Left colon (tissue), 2 donors: ENCODE measurements around the gene NKAIN2. TPM values are rescaled to one million over a fixed set of nuclear protein-coding genes. Genes with fewer than 3 reads are reported as not detected.

ENCODE experiments used
- ATAC-seq: fragments of 200-7000 bp; cut with Tn5 transposase; one replicate; pipeline ENCODE4 v1.9.1; 2020; ENCODE audit warnings: mild to moderate bottlenecking, moderate library complexity
- DNase-seq, 2 donors: peaks; one replicate each; pipeline ENCODE4 v3.0.0-alpha.2; 2020
- intact Hi-C, 2 donors: fragments of 100-400 bp; cut with DNase I in 1 of 2; cut with micrococcal nuclease in 1 of 2; formaldehyde crosslinking; loops; one replicate each; pipeline versions ENCODE4 v1.11.2 to v1.14.0; 2022; cut with DNase I, micrococcal nuclease
- total RNA-seq, 2 donors: library from RNA; stranded (reverse); fragmentation: NEBNext Ultra II Directional; extraction: Animal tissue kit (Norgen Biotek cat#: 25700); gene quantifications; one replicate each; pipeline ENCODE4 v1.2.1, GENCODE V29; 2021
- donor health status: DM: no; HTN: no; CAD: no.
- donor health status: DM: yes; HTN: yes; CAD: no.

The NKAIN2 gene
- total RNA-seq, 2 donors from 2014 or later, result 0.12 to 0.14 TPM

- no peak for ATAC-seq
- intact Hi-C loops, result no loop called here
- no peak for DNase-seq
Measured at GRCh38 chr6:124775121-124775520, 971.5 kb downstream of the NKAIN2 start.

- ATAC-seq, result no peak
- intact Hi-C loops, result no loop called here
Measured at GRCh38 chr6:124777863-124778262, 974.2 kb downstream of the NKAIN2 start.

GRCh38 chr6:124780623-124781022, 977.0 kb downstream of the NKAIN2 start:
- ATAC-seq, result no peak

More at GRCh38 chr6:124777863-124778262, 974.2 kb downstream of the NKAIN2 start:
- no peak for DNase-seq

GRCh38 chr6:124783344-124783743, 979.7 kb downstream of the NKAIN2 start:
- intact Hi-C loops, result no loop called here
- DNase-seq, result no peak
- no peak for ATAC-seq

More at GRCh38 chr6:124780623-124781022, 977.0 kb downstream of the NKAIN2 start:
- intact Hi-C loops, result no loop called here
- no peak for DNase-seq

DNA sequence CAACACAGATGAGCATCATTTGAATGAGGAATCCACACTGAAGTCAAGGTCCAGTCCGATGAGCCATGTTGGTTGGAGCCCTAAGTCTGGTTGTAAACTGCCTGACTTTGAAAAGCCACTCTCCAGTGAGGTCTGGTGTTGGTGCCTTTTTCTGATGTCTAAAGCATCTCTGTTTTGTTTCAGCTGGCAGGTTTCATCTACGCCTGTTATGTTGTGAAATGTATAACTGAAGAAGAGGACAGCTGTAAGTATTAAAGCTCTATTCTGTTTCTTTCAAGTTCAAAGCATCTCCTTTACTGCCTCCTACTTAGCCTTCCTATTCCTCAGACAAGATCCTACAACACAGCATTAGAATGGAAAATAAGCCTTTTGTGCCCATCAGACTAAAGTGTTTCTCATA, 987.5 kb downstream of the NKAIN2 start:
- intact Hi-C loops, result no loop called here
- ATAC-seq (no peak), DNase-seq (no peak)

DNA sequence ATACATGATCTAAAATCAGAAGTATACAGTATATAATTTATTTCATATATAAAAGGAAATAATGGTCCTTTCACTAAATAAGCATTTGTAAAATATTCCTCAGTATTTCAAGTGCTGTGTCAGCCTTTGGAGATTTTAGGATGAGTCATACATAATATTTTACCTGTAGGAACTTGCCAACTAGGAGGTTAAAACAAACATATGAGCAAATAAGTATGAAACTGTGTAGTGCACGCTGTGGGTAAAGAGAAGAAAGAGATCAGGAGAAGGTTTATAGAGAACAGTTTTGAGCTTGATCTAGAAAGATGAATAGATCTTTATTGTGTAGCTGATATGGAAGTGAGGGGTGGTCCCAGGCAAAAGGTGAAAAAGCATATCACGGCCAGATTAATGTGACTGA, 988.7 kb downstream of the NKAIN2 start:
- DNase-seq, result no peak
- ATAC-seq, result no peak
- intact Hi-C loops, result no loop called here

- DNase-seq, result no peak
- ATAC-seq, result no peak
Measured at GRCh38 chr6:124793398-124793797, 989.7 kb downstream of the NKAIN2 start.

GRCh38 chr6:124795643-124796463, 992.2 kb downstream of the NKAIN2 start:
- intact Hi-C loops, result no loop called here
- no peak for ATAC-seq
- DNase-seq, result no peak

More at GRCh38 chr6:124793398-124793797, 989.7 kb downstream of the NKAIN2 start:
- intact Hi-C loops, result no loop called here

- ATAC-seq, result no peak
- intact Hi-C loops, result no loop called here
- DNase-seq, result no peak
Measured at GRCh38 chr6:124796464-124796970, 992.9 kb downstream of the NKAIN2 start.

- ATAC-seq (no peak), DNase-seq (no peak)
- intact Hi-C loops, result no loop called here
Measured at GRCh38 chr6:124797224-124797623, 993.6 kb downstream of the NKAIN2 start.

GRCh38 chr6:124798942-124799496, 995.4 kb downstream of the NKAIN2 start:
- intact Hi-C loops, result no loop called here
- no peak for ATAC-seq
- DNase-seq, result no peak

GRCh38 chr6:124799638-124800037, 996.0 kb downstream of the NKAIN2 start:
- no peak for DNase-seq
- no peak for ATAC-seq
- intact Hi-C loops, result no loop called here

DNA sequence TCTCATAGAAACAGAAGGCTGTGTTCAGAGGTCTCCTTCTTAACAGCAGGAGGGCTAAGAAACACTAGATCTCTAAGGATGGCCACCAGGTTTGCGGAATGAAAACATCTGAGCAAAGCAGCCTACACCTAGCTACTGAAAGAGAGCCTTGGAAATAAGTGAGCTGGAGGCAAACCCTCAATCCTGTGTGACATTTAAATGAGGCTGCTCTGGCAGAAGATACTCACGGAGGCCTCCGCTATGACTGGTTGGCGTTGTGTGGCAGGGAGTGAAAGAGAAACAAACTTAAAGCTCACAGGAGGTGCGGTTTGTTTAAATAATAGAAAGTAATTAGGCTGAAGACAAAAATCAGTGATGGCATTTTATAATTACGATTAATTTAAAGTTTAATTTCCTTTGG, 996.6 kb downstream of the NKAIN2 start:
- ATAC-seq, result no peak
- intact Hi-C loops, result no loop called here

DNA sequence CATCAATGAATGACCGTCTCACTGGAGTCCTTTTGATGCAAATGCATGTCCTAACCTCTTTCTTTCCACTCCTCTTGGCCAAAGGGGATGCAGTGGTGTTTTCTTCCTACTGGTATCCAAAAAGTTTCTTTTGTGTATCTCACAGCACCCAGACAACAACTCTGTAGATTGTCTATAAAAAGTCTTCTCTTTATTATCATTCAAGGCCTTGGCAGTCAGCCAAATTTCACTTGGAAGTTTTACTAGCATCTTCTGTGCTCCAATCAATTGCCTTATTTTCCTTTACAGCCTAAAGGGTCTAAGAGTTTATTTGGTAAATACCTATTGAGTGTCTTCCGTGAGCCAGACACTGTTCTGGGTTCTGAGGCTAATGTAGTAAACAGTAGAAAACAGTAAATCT, 1008.4 kb downstream of the NKAIN2 start:
- intact Hi-C loops, result no loop called here
- DNase-seq (no peak), ATAC-seq (no peak)

More for the DNA sequence above, 996.6 kb downstream of the NKAIN2 start:
- DNase-seq, result no peak

DNA sequence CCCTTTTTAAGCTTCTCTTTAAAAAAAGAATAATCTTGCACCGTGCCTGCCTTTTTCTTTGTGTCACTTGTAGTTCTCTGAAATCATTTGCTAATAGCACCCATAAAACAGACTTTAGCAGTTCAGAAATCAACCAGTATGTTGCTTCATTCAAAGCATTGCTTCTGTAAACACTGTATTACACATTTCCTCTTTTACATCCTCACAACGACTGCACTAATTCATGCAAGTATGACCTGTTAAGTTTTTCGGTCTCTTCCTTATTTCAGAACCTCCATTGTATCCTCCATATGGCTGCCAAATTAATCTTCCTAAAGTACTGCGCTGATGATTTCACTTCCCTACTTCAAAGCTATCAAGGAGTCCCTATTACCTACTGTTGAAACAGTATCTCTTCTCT, 1015.7 kb downstream of the NKAIN2 start:
- ATAC-seq (no peak), DNase-seq (no peak)
- intact Hi-C loops, result no loop called here

DNA sequence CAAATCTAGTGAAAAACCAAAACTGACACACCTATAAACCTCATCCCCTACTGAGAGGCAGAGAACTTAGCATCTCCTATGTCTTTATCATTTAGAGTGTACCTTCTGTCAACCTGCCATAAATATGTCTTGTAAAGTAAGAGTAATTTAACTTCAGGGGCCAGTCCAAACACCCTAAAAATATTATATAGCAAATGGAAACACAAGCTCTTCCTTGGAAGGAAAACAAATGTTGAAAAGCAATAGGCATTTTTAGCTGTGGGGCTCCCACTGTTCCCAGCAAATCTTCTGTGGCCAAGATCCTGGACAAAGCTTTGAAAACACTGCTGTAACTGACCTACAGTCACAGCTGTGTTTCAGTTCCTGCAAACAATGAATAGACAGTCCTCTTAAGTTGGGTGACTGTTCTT, 1018.5 kb downstream of the NKAIN2 start:
- DNase-seq, result no peak
- intact Hi-C loops, result no loop called here
- no peak for ATAC-seq

DNA sequence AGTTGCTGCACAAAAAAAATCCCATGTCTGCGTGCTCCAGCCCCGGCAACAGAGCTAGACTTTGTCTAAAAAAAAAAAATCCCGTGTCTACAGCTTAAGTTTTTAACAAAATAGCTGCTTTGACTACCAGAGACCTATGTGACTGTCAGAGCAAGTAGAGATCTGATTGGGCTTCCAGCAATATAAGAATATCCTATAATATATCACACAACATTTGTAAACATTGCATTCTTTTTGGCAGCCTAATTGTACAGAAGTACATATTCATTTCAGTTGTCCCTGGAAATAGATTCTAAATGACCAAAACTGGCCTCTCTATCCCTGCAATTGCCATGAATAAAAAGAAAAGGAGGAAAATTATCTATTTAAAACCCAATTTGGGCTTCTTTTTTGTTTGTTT, 1019.1 kb downstream of the NKAIN2 start:
- intact Hi-C loops, result no loop called here
- DNase-seq (no peak), ATAC-seq (no peak)

- ATAC-seq (no peak), DNase-seq (no peak)
- intact Hi-C loops, result no loop called here
Measured at GRCh38 chr6:124823240-124824111, 1019.8 kb downstream of the NKAIN2 start.

DNA sequence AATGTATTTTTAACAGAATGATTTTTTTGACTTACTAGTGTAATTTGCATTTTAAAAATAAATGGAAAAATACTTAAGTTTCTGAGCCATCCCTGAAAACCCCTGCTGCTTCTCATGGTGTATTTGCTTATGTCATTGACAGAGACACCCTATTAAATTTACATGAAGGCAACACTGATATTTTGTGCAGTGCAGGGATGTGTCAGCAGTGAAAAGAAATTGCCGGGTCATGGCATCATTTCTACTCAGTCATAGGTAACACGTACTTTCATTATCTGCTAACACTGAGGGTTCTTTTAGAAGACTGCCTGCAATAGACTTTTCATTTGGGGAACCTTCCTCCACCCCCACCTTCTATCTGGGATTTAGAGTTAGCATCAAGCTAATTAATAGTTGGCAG, 1021.9 kb downstream of the NKAIN2 start:
- intact Hi-C loops, result no loop called here
- no peak for DNase-seq
- no peak for ATAC-seq
